HL-60/S4 (cell line): ENCODE results near the gene CDH24.

Source experiments
- in situ Hi-C: fragments of 300-500 bp; cut with MboI; formaldehyde crosslinking; loops from 2 replicates; pipeline ENCODE4 v1.14.3; 2022; ENCODE audit warnings: low sequenced_read_pairs

The CDH24 gene

GRCh38 chr14:23090254-23090636 is 32.9 kb upstream of the CDH24 start:
- in situ Hi-C loops = no loop called here

GRCh38 chr14:23089498-23090253 is 32.4 kb upstream of the CDH24 start:
- in situ Hi-C loops = no loop called here

GRCh38 chr14:23086565-23086964 is 29.2 kb upstream of the CDH24 start:
- in situ Hi-C loops = no loop called here

- in situ Hi-C loops = no loop called here
Observed at GRCh38 chr14:23085458-23085857, 28.1 kb upstream of the CDH24 start.

- in situ Hi-C loops = no loop called here
Observed at GRCh38 chr14:23080474-23080873, 23.2 kb upstream of the CDH24 start.

- in situ Hi-C loops = no loop called here
Observed at GRCh38 chr14:23079716-23080115, 22.4 kb upstream of the CDH24 start.

GRCh38 chr14:23078692-23079116 is 21.4 kb upstream of the CDH24 start:
- in situ Hi-C loops = no loop called here

GRCh38 chr14:23077962-23078361 is 20.6 kb upstream of the CDH24 start:
- in situ Hi-C loops = no loop called here

- in situ Hi-C loops = no loop called here
Observed at GRCh38 chr14:23076785-23077408, 19.6 kb upstream of the CDH24 start.

GRCh38 chr14:23074906-23075305 is 17.6 kb upstream of the CDH24 start:
- in situ Hi-C loops = no loop called here

- in situ Hi-C loops = no loop called here
Observed at GRCh38 chr14:23071921-23072539, 14.7 kb upstream of the CDH24 start.

- in situ Hi-C loops = no loop called here
Observed at GRCh38 chr14:23071244-23071920, 14.1 kb upstream of the CDH24 start.

GRCh38 chr14:23070262-23071129 is 13.2 kb upstream of the CDH24 start:
- in situ Hi-C loops = no loop called here

GRCh38 chr14:23069413-23069806 is 12.1 kb upstream of the CDH24 start:
- in situ Hi-C loops = loop anchor here (5.0 kb wide), 1 partner anchor 38 kb away; no protein-coding TSS in a partner anchor

- in situ Hi-C loops = loop anchor here (5.0 kb wide), 1 partner anchor 38 kb away; no protein-coding TSS in a partner anchor
Observed at GRCh38 chr14:23068789-23069412, 11.6 kb upstream of the CDH24 start.

- in situ Hi-C loops = loop anchor here (5.0 kb wide), 1 partner anchor 39 kb away; no protein-coding TSS in a partner anchor
Observed at GRCh38 chr14:23067847-23068788, 10.8 kb upstream of the CDH24 start.

GRCh38 chr14:23066855-23067744 is 9.8 kb upstream of the CDH24 start:
- in situ Hi-C loops = loop anchor here (5.0 kb wide), 1 partner anchor 40 kb away; no protein-coding TSS in a partner anchor

- in situ Hi-C loops = loop anchor here (5.0 kb wide), 1 partner anchor 41 kb away; no protein-coding TSS in a partner anchor
Observed at GRCh38 chr14:23066368-23066767, 9.0 kb upstream of the CDH24 start.
